K562 (cell line): ENCODE results near the gene PDZK1IP1. TPM values are rescaled to one million over a fixed set of nuclear protein-coding genes. Genes with fewer than 3 reads are reported as not detected.

Experiments
- BRD9 ChIP-seq: fragments of 450-650 bp; IDR thresholded peaks from 2 replicates; pipeline ENCODE4 v1.6.1; 2018; ENCODE audit warnings: low read depth; ENCODE audit not compliant: partially characterized antibody
- CAMTA2 ChIP-seq: fragments of 250-450 bp; sonication (Bioruptor Pico); conservative IDR thresholded peaks from 2 replicates; pipeline ENCODE4 v1.5.1; 2022
- CBFA2T3 ChIP-seq: fragments of 450-650 bp; IDR thresholded peaks from 2 replicates; pipeline ENCODE4 v1.6.1; 2017
- CBX3 ChIP-seq, 2 experiments: IDR thresholded peaks; 1 replicate in 1 of 2; 2 replicates in 1 of 2; pipeline ENCODE4 v1.6.1; 2012; ENCODE audit warnings: inconsistent platforms in 2 of 2, low read length in 2 of 2, borderline replicate concordance in 1 of 2, control low read depth in 1 of 2
- DMBX1 ChIP-seq: fragments of 250-450 bp; sonication (Bioruptor Pico); IDR thresholded peaks from 2 replicates; pipeline ENCODE4 v1.8.0; 2022; ENCODE audit warnings: inconsistent platforms, mild to moderate bottlenecking, moderate library complexity, borderline replicate concordance
- ELF1 ChIP-seq: fragments of 200-800 bp; sonication (Bioruptor generic); IDR thresholded peaks from 2 replicates; pipeline ENCODE4 v1.6.1; 2016; ENCODE audit warnings: missing genetic modification characterization, missing compliant biosample characterization
- ILK ChIP-seq: fragments of 450-650 bp; IDR thresholded peaks from 2 replicates; pipeline ENCODE4 v1.6.1; 2016; ENCODE audit warnings: missing genetic modification characterization, low read depth, mild to moderate bottlenecking, missing compliant biosample characterization, moderate library complexity, borderline replicate concordance
- KLF10 ChIP-seq: fragments of 250-450 bp; sonication (Bioruptor Pico); IDR thresholded peaks from 2 replicates; pipeline ENCODE4 v1.6.1; 2021; ENCODE audit warnings: matching md5 sums
- MTF1 ChIP-seq: fragments of 250-450 bp; sonication (Bioruptor Pico); IDR thresholded peaks from 2 replicates; pipeline ENCODE4 v1.9.0; 2021; ENCODE audit warnings: moderate library complexity, mild to moderate bottlenecking, inconsistent platforms, borderline replicate concordance
- NONO ChIP-seq, 2 experiments: fragments of 200-400 bp in 1 of 2; fragments of 450-650 bp in 1 of 2; formaldehyde crosslinking in 1 of 2; IDR thresholded peaks; 2 replicates each; pipeline ENCODE4 v1.6.1; 2017; ENCODE audit warnings: low read depth in 2 of 2, mild to moderate bottlenecking in 2 of 2, moderate library complexity in 2 of 2, low read length in 1 of 2
- PCBP1 ChIP-seq: fragments of 200-400 bp; formaldehyde crosslinking; IDR thresholded peaks from 2 replicates; pipeline ENCODE4 v1.6.1; 2018; ENCODE audit warnings: mild to moderate bottlenecking, low read depth, low read length; ENCODE audit not compliant: poor library complexity, severe bottlenecking
- POLR2B ChIP-seq: fragments of 450-650 bp; IDR thresholded peaks from 2 replicates; pipeline ENCODE4 v1.6.1; 2018; ENCODE audit warnings: low read depth; ENCODE audit not compliant: partially characterized antibody
- RBM17 ChIP-seq: fragments of 200-400 bp; formaldehyde crosslinking; IDR thresholded peaks from 2 replicates; pipeline ENCODE4 v1.6.1; 2017; ENCODE audit warnings: low read depth, mild to moderate bottlenecking, low read length, borderline replicate concordance
- RCOR1 ChIP-seq, 2 experiments: IDR thresholded peaks; 2 replicates each; pipeline ENCODE4 v1.6.1; 2012; ENCODE audit warnings: low read depth in 2 of 2, low read length in 2 of 2, borderline replicate concordance in 1 of 2, improper control_type of control experiment in 1 of 2
- RUNX1 ChIP-seq: sonication (generic); IDR thresholded peaks from 2 replicates; pipeline ENCODE4 v1.6.1; 2016; ENCODE audit warnings: antibody characterized with exemption, low read depth
- SMARCA5 ChIP-seq: fragments of 450-650 bp; IDR thresholded peaks from 2 replicates; pipeline ENCODE4 v1.6.1; 2016
- SOX6 ChIP-seq: fragments of 450-650 bp; IDR thresholded peaks from 2 replicates; pipeline ENCODE4 v1.6.1; 2014; ENCODE audit warnings: mild to moderate bottlenecking
- TCFL5 ChIP-seq: fragments of 250-450 bp; sonication (Bioruptor Pico); conservative IDR thresholded peaks from 2 replicates; pipeline ENCODE4 v1.6.1; 2021; ENCODE audit warnings: mild to moderate bottlenecking, moderate library complexity, matching md5 sums
- ZNF133 ChIP-seq: fragments of 250-450 bp; sonication (Bioruptor Pico); IDR thresholded peaks from 2 replicates; pipeline ENCODE4 v1.4.0; 2020; ENCODE audit warnings: mild to moderate bottlenecking
- ZNF232 ChIP-seq: sonication (generic); formaldehyde crosslinking; IDR thresholded peaks from 2 replicates; pipeline ENCODE4 v1.8.0; 2022; ENCODE audit warnings: mild to moderate bottlenecking, missing genetic modification reagents
- ZNF740 ChIP-seq, 3 experiments: fragments of 200-800 bp in 1 of 3; sonication (Bioruptor generic) in 1 of 3; sonication (generic) in 1 of 3; formaldehyde crosslinking in 1 of 3; IDR thresholded peaks; 2 replicates each; pipeline versions ENCODE4 v1.6.1 to v1.8.0; 2016 to 2022; ENCODE audit warnings: mild to moderate bottlenecking in 2 of 3, missing compliant biosample characterization in 2 of 3, missing genetic modification characterization in 2 of 3, missing genetic modification reagents in 1 of 3
- ZNF75A ChIP-seq: fragments of 450-650 bp; formaldehyde crosslinking; IDR thresholded peaks from 2 replicates; pipeline ENCODE4 v1.4.0; 2020; ENCODE audit warnings: mild to moderate bottlenecking
- ZNF766 ChIP-seq: fragments of 200-800 bp; sonication (Bioruptor generic); conservative IDR thresholded peaks from 2 replicates; pipeline ENCODE4 v1.6.1; 2016; ENCODE audit warnings: missing genetic modification characterization, missing compliant biosample characterization
- ZNF77 ChIP-seq: fragments of 250-450 bp; sonication (Bioruptor Pico); IDR thresholded peaks from 2 replicates; pipeline ENCODE4 v1.5.0; 2020
- polyA plus RNA-seq, 8 experiments: library from polyadenylated mRNA; depleted of rRNA in 4 of 8; stranded (reverse) in 5 of 8; unstranded in 3 of 8; fragments of >200 nt; fragmentation: Nextera tagmentation in 2 of 8; fragmentation: Illumina TruSeq in 1 of 8; extraction: Ambion mirVana in 2 of 8; extraction: Trizol in 1 of 8; gene quantifications; 2 replicates each; pipeline versions ENCODE4 v1.2.1 to v1.2.3, GENCODE V29; 2011 to 2014; ENCODE audit warnings: inconsistent platforms in 1 of 8, missing spikeins in 1 of 8
- total RNA-seq, 7 experiments: library from RNA; depleted of rRNA in 6 of 7; stranded (reverse); fragments of >200 nt in 6 of 7; fragmentation: Illumina TruSeq in 2 of 7; extraction: Trizol in 2 of 7; gene quantifications; 2 replicates each; pipeline versions ENCODE4 v1.2.1 to v1.2.3, GENCODE V29; 2011 to 2021; ENCODE audit warnings: low replicate concordance in 1 of 7
- TF ChIP-seq, protein P1 (sequence below): fragments of 200-800 bp; sonication (Bioruptor generic); IDR thresholded peaks from 2 replicates; pipeline ENCODE4 v1.6.1; 2017; ENCODE audit warnings: missing genetic modification characterization, missing compliant biosample characterization
- TF ChIP-seq, protein P2 (sequence below): fragments of 250-450 bp; sonication (Bioruptor Pico); IDR thresholded peaks from 2 replicates; pipeline ENCODE4 v1.5.0; 2020; ENCODE audit warnings: mild to moderate bottlenecking, borderline replicate concordance

PDZK1IP1 gene
- total and polyA plus RNA-seq, 9 of the 15 experiments (the other 6 are each of a cell fraction or from before 2014, with no cell fraction given): 0.17 to 0.68 (median 0.53) TPM; not detected in 2

DNA sequence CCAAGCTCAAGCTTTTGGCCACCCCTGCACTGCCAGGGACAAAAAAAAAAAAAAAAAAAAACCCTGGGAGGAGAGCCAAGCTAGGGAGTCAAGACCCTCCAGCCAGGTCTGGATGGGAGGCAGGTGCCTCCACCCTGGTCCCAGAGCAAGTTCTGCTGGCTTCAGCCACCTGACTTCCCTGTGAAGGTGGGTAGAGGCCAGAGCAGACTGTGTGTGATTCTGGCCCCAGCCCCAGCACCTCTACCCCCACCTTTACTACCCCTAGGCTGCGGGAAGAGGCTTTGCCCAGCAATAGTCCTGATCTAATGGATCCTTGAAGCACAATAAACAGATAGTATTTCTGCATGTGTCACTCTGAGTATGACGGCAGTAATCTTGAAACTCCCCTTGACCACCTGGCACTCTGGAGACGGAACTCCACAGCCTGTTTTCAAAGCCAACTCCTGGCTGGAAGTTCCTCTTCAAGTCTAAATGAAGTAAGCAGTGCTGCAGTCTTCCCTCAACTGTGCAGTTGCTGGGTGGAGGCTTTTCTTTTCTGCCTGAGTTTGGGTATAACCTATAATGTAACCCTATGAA, 9.8 kb downstream of the PDZK1IP1 start (continued):
- TF ChIP-seq BRD9: no peak
- TF ChIP-seq ILK (tag): no peak
- no peak for TF ChIP-seq RUNX1
- no peak for TF ChIP-seq ZNF133 (CRISPR knock-in tag)
- TF ChIP-seq MTF1 (CRISPR knock-in tag): 0 out of 2 replicates have a peak, but pooled peaks have one; percentile 11
- TF ChIP-seq, protein P1, sequence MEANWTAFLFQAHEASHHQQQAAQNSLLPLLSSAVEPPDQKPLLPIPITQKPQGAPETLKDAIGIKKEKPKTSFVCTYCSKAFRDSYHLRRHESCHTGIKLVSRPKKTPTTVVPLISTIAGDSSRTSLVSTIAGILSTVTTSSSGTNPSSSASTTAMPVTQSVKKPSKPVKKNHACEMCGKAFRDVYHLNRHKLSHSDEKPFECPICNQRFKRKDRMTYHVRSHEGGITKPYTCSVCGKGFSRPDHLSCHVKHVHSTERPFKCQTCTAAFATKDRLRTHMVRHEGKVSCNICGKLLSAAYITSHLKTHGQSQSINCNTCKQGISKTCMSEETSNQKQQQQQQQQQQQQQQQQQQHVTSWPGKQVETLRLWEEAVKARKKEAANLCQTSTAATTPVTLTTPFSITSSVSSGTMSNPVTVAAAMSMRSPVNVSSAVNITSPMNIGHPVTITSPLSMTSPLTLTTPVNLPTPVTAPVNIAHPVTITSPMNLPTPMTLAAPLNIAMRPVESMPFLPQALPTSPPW (CRISPR knock-in tag): peak; percentile 38; the same call in 1 of the 2 replicates
- no peak; the same call in 1 of the 2 replicates for TF ChIP-seq ELF1 (tag)
- TF ChIP-seq SOX6: peak; percentile 48
- peak in 1 of 2 experiments; percentile 60; a peak in 1 of 3 replicates for TF ChIP-seq CBX3 (IDR thresholded peaks at IDR 0.05; ENCODE audit: borderline replicate concordance in 1 of 2, low read length in 2 of 2)
- no peak for TF ChIP-seq TCFL5 (CRISPR knock-in tag)
- no peak for TF ChIP-seq ZNF740 (CRISPR knock-in tag; IDR thresholded peaks at IDR 0.05)
- no peak for TF ChIP-seq ZNF740 (tag; IDR thresholded peaks at IDR 0.05)
- no peak for TF ChIP-seq ZNF75A
- no peak for TF ChIP-seq NONO (IDR thresholded peaks at IDR 0.05; ENCODE audit: low read depth in 2 of 2, low read length in 1 of 2)
- no peak for TF ChIP-seq KLF10 (CRISPR knock-in tag)
- no peak for TF ChIP-seq PCBP1
- TF ChIP-seq, protein P2, sequence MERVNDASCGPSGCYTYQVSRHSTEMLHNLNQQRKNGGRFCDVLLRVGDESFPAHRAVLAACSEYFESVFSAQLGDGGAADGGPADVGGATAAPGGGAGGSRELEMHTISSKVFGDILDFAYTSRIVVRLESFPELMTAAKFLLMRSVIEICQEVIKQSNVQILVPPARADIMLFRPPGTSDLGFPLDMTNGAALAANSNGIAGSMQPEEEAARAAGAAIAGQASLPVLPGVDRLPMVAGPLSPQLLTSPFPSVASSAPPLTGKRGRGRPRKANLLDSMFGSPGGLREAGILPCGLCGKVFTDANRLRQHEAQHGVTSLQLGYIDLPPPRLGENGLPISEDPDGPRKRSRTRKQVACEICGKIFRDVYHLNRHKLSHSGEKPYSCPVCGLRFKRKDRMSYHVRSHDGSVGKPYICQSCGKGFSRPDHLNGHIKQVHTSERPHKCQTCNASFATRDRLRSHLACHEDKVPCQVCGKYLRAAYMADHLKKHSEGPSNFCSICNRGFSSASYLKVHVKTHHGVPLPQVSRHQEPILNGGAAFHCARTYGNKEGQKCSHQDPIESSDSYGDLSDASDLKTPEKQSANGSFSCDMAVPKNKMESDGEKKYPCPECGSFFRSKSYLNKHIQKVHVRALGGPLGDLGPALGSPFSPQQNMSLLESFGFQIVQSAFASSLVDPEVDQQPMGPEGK: no peak
- TF ChIP-seq ZNF77 (CRISPR knock-in tag): no peak
- TF ChIP-seq POLR2B: no peak
- no peak for TF ChIP-seq CAMTA2 (CRISPR knock-in tag)
- peak; percentile 31; the same call in 1 of the 2 replicates for TF ChIP-seq ZNF766
- no peak for TF ChIP-seq ZNF232 (CRISPR knock-in tag)
- no peak for TF ChIP-seq SMARCA5
- TF ChIP-seq DMBX1 (CRISPR knock-in tag): no peak
- TF ChIP-seq RBM17: no peak
- TF ChIP-seq CBFA2T3: peak; percentile 75
- TF ChIP-seq RCOR1 (IDR thresholded peaks at IDR 0.05; ENCODE audit: borderline replicate concordance in 1 of 2, low read depth in 2 of 2, low read length in 2 of 2): no peak; a peak in 1 of 4 replicates
